Neural cell (in vitro differentiated cells): ENCODE measurements around the gene ZFX.
A peak's percentile ranks its signal among the peaks of the same experiment; 100 is the strongest.

Experiments used
- CTCF ChIP-seq: fragments of 450-650 bp; IDR thresholded peaks from 2 replicates; pipeline ENCODE4 v1.5.1; 2014; ENCODE audit warnings: antibody characterized with exemption, mild to moderate bottlenecking, moderate library complexity; ENCODE audit not compliant: poor library complexity, severe bottlenecking
- EP300 ChIP-seq: fragments of 450-650 bp; conservative IDR thresholded peaks from 2 replicates; pipeline ENCODE4 v1.6.1; 2014; ENCODE audit warnings: antibody characterized with exemption, mild to moderate bottlenecking, moderate library complexity; ENCODE audit not compliant: poor library complexity, severe bottlenecking
- EZH2 ChIP-seq: fragments of 200-600, 300-800 bp; shearing (Covaris generic), sonication (generic); IDR thresholded peaks from 2 replicates; pipeline ENCODE4 v1.6.1; 2014; ENCODE audit warnings: antibody characterized with exemption, low read length, borderline replicate concordance, mild to moderate bottlenecking; ENCODE audit not compliant: insufficient read depth, poor library complexity, severe bottlenecking
- POLR2AphosphoS5 ChIP-seq: IDR thresholded peaks from 2 replicates; pipeline ENCODE4 v1.6.1; 2012
- REST ChIP-seq: IDR thresholded peaks from 2 replicates; pipeline ENCODE4 v1.6.1; 2012; ENCODE audit warnings: borderline replicate concordance
- SMC3 ChIP-seq: fragments of 450-650 bp; conservative IDR thresholded peaks from 2 replicates; pipeline ENCODE4 v1.6.1; 2014; ENCODE audit warnings: antibody characterized with exemption, mild to moderate bottlenecking, moderate library complexity; ENCODE audit not compliant: poor library complexity

DNA sequence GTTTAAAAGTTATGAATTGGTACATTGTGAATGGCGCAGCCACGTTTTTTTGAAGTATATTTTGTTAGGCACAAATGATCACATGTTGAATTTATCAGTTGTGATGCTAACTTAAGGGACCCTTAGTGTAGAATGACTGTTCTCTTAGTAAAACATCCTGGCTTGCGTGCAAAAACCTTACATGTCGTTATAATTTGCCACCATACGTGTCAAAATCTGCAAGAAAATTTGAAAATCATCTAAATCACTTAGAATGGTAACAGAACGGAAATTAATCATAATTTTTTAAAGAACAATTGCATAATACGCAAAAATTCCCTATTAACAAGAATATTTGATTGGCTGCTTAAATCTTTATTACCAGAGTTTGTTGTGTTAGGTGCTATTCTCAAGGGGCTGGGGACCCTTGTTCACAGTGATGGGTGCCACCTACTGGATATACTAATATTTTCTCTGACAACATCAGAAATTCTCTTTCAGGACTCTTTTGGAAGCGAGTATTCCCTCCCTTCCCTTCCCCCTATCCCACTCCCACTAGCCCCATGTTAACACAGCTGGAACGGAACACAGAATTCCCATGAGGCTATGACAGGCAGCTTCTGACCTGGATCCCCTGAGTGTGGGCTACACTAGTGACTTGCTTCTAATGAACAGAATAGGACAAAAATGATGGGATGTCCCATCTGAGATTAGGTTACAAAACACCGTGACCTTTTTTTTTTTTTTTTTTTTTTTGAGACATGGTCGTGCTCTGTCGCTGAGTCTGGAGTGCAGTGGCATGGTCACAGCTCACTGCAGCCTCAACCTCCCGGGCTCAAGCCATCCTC lies 92.5 kb downstream of the ZFX start:
- TF ChIP-seq CTCF (peak; percentile 32), SMC3 (peak; percentile 21), EP300 (no peak), POLR2AphosphoS5 (no peak), EZH2 (no peak), REST (no peak)
